BJ (cell line): Measurements from ENCODE around the gene ELAVL1. TPM values are rescaled to one million over a fixed set of nuclear protein-coding genes. Genes with fewer than 3 reads are reported as not detected.

Experiments used
- CTCF ChIA-PET: fragments of 350-600 bp; formaldehyde crosslinking; extraction: SDS; loops from one replicate; lab custom pipeline; 2021; ENCODE audit warnings: antibody characterized with exemption, inconsistent platforms; lab: Yijun Ruan, JAX
- POLR2A ChIA-PET: fragments of 300-600 bp; sonication (Branson Sonifier 250); formaldehyde crosslinking; extraction: SDS; loops from one replicate; lab custom pipeline; 2021; ENCODE audit warnings: antibody characterized with exemption; lab: Charles Lee
- DNase-seq: peaks from one replicate; pipeline ENCODE4 v3.0.0-alpha.2; 2011; ENCODE audit warnings: low read depth
- H3K27me3 ChIP-seq: 2 replicates; pipeline ENCODE4 v1.6.0; 2011; ENCODE audit warnings: low read length; ENCODE audit not compliant: control insufficient read depth, insufficient read depth
- H3K36me3 ChIP-seq: 2 replicates; pipeline ENCODE4 v1.5.1; 2011; ENCODE audit warnings: low read length; ENCODE audit not compliant: control insufficient read depth, insufficient read depth
- H3K4me3 ChIP-seq: 2 replicates; pipeline ENCODE4 v1.5.1; 2011; ENCODE audit warnings: low read depth, mild to moderate bottlenecking, control low read depth, low read length
- CTCF ChIP-seq: IDR thresholded peaks from 2 replicates; pipeline ENCODE4 v1.5.1; 2011; ENCODE audit warnings: low read depth, mild to moderate bottlenecking, control low read depth, inconsistent platforms, low read length, moderate library complexity; ENCODE audit not compliant: insufficient read depth
- polyA minus RNA-seq: library from RNA; depleted of rRNA, polyadenylated mRNA; stranded (reverse); fragments of >200 nt; gene quantifications from 2 replicates; pipeline ENCODE4 v1.2.3, GENCODE V29; 2011; rRNA and poly(A)+ RNA removed
- polyA plus RNA-seq: library from polyadenylated mRNA; depleted of rRNA; stranded (reverse); fragments of >200 nt; gene quantifications from 2 replicates; pipeline ENCODE4 v1.2.3, GENCODE V29; 2011; rRNA removed

The ELAVL1 gene
- polyA plus RNA-seq (39.9 and 41.2 TPM in 2 replicates), polyA minus RNA-seq (34.4 and 43.6 TPM in 2 replicates)

- CTCF ChIA-PET, result interaction anchor here (1.2 to 6.5 kb wide), 5 partner anchors 10 to 246 kb away, joined by 3 to 98 read pairs (median 4); partner anchors contain the start of gene TIMM44
Observed at GRCh38 chr19:8005534-8006256, at the start of gene ELAVL1. TSS of gene ELAVL1 (minus strand) at chr19:8005641. CDS start at chr19:7991815, 13,826 bp downstream.

GRCh38 chr19:8054169-8054568 is 48.7 kb upstream of the ELAVL1 start:
- no peaks in the 10 kb centered on the region for H3K27me3 ChIP-seq
- no peak for DNase-seq
- no peaks in the 10 kb centered on the region for H3K36me3 ChIP-seq
- no peak overlapping the region for H3K4me3 ChIP-seq
- no peak for TF ChIP-seq CTCF
- POLR2A ChIA-PET, result no interaction called here
- CTCF ChIA-PET, result interaction anchor here (0.6 kb wide), 1 partner anchor 137 kb away, joined by 4 read pairs; no protein-coding TSS in a partner anchor

More at GRCh38 chr19:8005534-8006256, at the start of gene ELAVL1:
- no peaks in the 10 kb centered on the region for H3K36me3 ChIP-seq
- POLR2A ChIA-PET, result interaction anchor here (0.6 kb wide), 1 partner anchor 403 kb away, joined by 6 read pairs; no protein-coding TSS in a partner anchor
- no peaks in the 10 kb centered on the region for H3K27me3 ChIP-seq
- TF ChIP-seq CTCF, result no peak
- H3K4me3 ChIP-seq, result peak within 1 kb of the TSS; percentile 98
- DNase-seq, result no peak

- no peak for DNase-seq
- H3K27me3 ChIP-seq, result no peaks in the 10 kb centered on the region
- POLR2A ChIA-PET, result no interaction called here
- no peak for TF ChIP-seq CTCF
- CTCF ChIA-PET, result no interaction called here
- no peaks in the 10 kb centered on the region for H3K36me3 ChIP-seq
- no peak within 1 kb of the TSS for H3K4me3 ChIP-seq
Observed at GRCh38 chr19:8052464-8052859, 47.0 kb upstream of the ELAVL1 start, which contains the start of gene CCL25. TSS of gene CCL25 (plus strand) at chr19:8052760. CDS start at chr19:8053050, 290 bp downstream.

- ChIA-PET POLR2A (no interaction called here), CTCF (interaction anchor here (0.6 kb wide), 2 partner anchors 111 to 536 kb away, joined by 3 read pairs; no protein-coding TSS in a partner anchor)
- H3K36me3 ChIP-seq, result no peaks in the 10 kb centered on the region
- peak; percentile 5 for DNase-seq
- peaks cover 3% of the 10 kb centered on the region for H3K27me3 ChIP-seq
- TF ChIP-seq CTCF, result no peak
- H3K4me3 ChIP-seq, result no peak overlapping the region
Observed at GRCh38 chr19:8050274-8051096, 45.0 kb upstream of the ELAVL1 start.
